Measurements from ENCODE around the gene ADAMTS18.

ADAMTS18 gene

DNA sequence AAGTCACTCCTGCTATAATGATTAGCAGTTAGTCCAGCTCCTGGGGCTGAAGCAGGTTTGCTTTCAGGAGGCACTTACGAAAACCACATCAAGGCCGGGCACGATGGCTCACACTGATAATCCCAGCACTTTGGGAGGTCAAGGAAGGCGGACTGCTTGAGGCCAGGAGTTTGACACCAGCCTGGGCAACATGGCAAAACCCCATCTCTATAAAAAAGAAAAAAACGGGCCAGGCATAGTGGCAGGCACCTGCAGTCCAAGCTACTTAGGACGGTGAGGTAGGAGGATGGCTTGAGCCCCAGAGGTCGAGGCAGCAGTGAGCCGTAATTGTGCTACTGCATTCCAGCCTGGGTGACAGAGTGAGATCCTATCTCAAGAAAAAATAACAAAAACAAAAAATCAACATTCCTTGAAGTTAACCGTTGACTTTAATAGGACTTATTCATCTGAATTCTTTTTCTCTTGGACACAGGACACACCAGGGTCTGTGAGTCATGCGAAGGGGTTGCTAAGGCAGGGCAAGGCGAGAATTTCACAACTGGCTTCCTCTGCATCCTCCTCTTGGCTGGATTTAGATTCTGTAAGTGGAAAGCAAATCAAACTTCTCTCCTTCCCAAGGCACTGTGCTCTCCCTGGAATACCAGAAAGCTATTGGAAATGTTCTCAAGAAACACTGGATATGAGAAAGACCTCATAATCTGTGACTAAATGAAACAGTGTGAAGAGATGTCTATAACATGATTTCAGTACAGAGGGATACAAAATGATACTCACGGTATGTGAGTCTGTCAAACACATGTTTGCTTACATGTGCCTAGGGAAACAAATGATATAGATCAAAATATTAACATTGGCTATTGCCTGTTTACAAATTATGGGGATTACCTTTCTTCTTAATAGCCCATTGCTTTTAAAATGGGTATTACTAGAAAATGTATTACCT is 136.1 kb downstream of the ADAMTS18 start:
- TF ChIP-seq EZH2phosphoT487 (IDR thresholded peaks at IDR 0.05; ENCODE audit: borderline replicate concordance) = no peak
- TF ChIP-seq, protein P1, sequence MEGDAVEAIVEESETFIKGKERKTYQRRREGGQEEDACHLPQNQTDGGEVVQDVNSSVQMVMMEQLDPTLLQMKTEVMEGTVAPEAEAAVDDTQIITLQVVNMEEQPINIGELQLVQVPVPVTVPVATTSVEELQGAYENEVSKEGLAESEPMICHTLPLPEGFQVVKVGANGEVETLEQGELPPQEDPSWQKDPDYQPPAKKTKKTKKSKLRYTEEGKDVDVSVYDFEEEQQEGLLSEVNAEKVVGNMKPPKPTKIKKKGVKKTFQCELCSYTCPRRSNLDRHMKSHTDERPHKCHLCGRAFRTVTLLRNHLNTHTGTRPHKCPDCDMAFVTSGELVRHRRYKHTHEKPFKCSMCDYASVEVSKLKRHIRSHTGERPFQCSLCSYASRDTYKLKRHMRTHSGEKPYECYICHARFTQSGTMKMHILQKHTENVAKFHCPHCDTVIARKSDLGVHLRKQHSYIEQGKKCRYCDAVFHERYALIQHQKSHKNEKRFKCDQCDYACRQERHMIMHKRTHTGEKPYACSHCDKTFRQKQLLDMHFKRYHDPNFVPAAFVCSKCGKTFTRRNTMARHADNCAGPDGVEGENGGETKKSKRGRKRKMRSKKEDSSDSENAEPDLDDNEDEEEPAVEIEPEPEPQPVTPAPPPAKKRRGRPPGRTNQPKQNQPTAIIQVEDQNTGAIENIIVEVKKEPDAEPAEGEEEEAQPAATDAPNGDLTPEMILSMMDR (conservative IDR thresholded peaks at IDR 0.05; ENCODE audit: low read length) = no peak
- H4K20me1 ChIP-seq (ENCODE audit: insufficient read depth, low read length, poor library complexity, severe bottlenecking) = no peaks in the 10 kb centered on the region
- no peaks in the 10 kb centered on the region for H3K36me3 ChIP-seq (ENCODE audit: insufficient read depth, low read length)
- H3K9me2 ChIP-seq (replicated peaks; ENCODE audit: low read depth, low read length) = no peaks in the 10 kb centered on the region
- H3K9ac ChIP-seq (ENCODE audit: low read depth, low read length, poor library complexity, severe bottlenecking) = no peak overlapping the region
- H3K79me2 ChIP-seq (ENCODE audit: insufficient read depth, low read length) = no peaks in the 10 kb centered on the region
- H2AFZ ChIP-seq (ENCODE audit: low read length) = no peak overlapping the region
- H3K9me3 ChIP-seq (ENCODE audit: insufficient read depth, low read depth, low read length) = no peaks in the 10 kb centered on the region
- no peak overlapping the region for H3K4me3 ChIP-seq (ENCODE audit: low read length, poor library complexity, severe bottlenecking)
- H3K4me2 ChIP-seq (ENCODE audit: low read depth, low read length, poor library complexity, severe bottlenecking) = no peak overlapping the region
- H3F3A ChIP-seq (ENCODE audit: low read depth) = no peaks in the 10 kb centered on the region
- H3K4me1 ChIP-seq (ENCODE audit: insufficient read depth, low read length, poor library complexity, severe bottlenecking) = peaks cover 47% of the 10 kb centered on the region
- no peaks in the 10 kb centered on the region for H3K27me3 ChIP-seq (ENCODE audit: insufficient read depth, low read length, poor library complexity, severe bottlenecking)

DNA sequence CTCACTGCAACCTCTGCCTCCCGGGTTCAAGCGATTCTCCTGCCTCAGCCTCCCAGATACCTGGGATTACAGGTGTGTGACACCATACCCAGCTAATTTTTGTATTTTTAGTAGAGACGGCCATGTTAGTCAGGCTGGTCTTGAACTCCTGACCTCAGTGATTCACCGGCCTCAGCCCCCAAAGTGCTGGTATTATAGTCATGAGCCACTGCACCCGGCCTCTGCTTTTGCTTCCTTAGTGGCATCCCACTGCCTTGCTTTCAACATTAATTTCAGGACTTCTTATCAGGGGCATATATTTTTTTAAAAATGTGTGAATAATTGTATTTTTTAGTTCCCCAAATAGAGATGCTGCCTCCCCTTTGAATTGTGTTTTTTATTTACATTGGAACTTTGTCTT is 136.8 kb downstream of the ADAMTS18 start:
- Histone ChIP-seq H3K9ac (ENCODE audit: low read depth, low read length, poor library complexity, severe bottlenecking) (no peak overlapping the region), H3K36me3 (ENCODE audit: insufficient read depth, low read length) (no peaks in the 10 kb centered on the region), H3F3A (ENCODE audit: low read depth) (no peaks in the 10 kb centered on the region), H3K27me3 (ENCODE audit: insufficient read depth, low read length, poor library complexity, severe bottlenecking) (no peaks in the 10 kb centered on the region), H3K4me1 (ENCODE audit: insufficient read depth, low read length, poor library complexity, severe bottlenecking) (peaks cover 42% of the 10 kb centered on the region), H3K4me2 (ENCODE audit: low read depth, low read length, poor library complexity, severe bottlenecking) (no peak overlapping the region), H3K4me3 (ENCODE audit: low read length, poor library complexity, severe bottlenecking) (no peak overlapping the region), H3K79me2 (ENCODE audit: insufficient read depth, low read length) (no peaks in the 10 kb centered on the region), H3K9me3 (ENCODE audit: insufficient read depth, low read depth, low read length) (no peaks in the 10 kb centered on the region), H3K9me2 (replicated peaks; ENCODE audit: low read depth, low read length) (no peaks in the 10 kb centered on the region), H4K20me1 (ENCODE audit: insufficient read depth, low read length, poor library complexity, severe bottlenecking) (no peaks in the 10 kb centered on the region), H2AFZ (ENCODE audit: low read length) (no peak overlapping the region)
- no peak for TF ChIP-seq EZH2phosphoT487 (IDR thresholded peaks at IDR 0.05; ENCODE audit: borderline replicate concordance)
- TF ChIP-seq, protein P1 (conservative IDR thresholded peaks at IDR 0.05; ENCODE audit: low read length) = no peak

DNA sequence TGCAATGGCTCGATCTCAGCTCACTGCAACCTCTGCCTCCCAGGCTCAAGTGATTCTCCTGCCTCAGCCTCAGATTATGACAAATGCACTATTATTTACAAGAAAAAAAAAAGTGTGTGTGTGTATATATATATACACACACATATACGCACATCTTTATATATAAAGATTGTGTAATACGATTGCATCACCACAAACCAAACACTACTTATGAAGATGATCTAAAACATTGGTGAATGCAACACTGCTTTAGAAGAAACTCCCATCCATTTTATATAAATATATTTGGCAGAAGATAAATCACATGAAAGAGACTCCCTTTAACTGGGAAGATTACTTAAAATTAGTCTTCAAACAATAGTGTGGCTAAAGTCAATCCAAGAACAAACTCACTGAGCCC is 138.9 kb downstream of the ADAMTS18 start:
- Histone ChIP-seq H3K36me3 (ENCODE audit: insufficient read depth, low read length) (no peaks in the 10 kb centered on the region), H3K9me2 (replicated peaks; ENCODE audit: low read depth, low read length) (no peaks in the 10 kb centered on the region), H3F3A (ENCODE audit: low read depth) (no peaks in the 10 kb centered on the region), H4K20me1 (ENCODE audit: insufficient read depth, low read length, poor library complexity, severe bottlenecking) (no peaks in the 10 kb centered on the region), H3K9ac (ENCODE audit: low read depth, low read length, poor library complexity, severe bottlenecking) (no peak overlapping the region), H3K4me3 (ENCODE audit: low read length, poor library complexity, severe bottlenecking) (no peak overlapping the region), H3K4me2 (ENCODE audit: low read depth, low read length, poor library complexity, severe bottlenecking) (no peak overlapping the region), H3K9me3 (ENCODE audit: insufficient read depth, low read depth, low read length) (no peaks in the 10 kb centered on the region), H3K27me3 (ENCODE audit: insufficient read depth, low read length, poor library complexity, severe bottlenecking) (no peaks in the 10 kb centered on the region), H2AFZ (ENCODE audit: low read length) (no peak overlapping the region), H3K4me1 (ENCODE audit: insufficient read depth, low read length, poor library complexity, severe bottlenecking) (peaks cover 21% of the 10 kb centered on the region), H3K79me2 (ENCODE audit: insufficient read depth, low read length) (no peaks in the 10 kb centered on the region)
- TF ChIP-seq, protein P1 (conservative IDR thresholded peaks at IDR 0.05; ENCODE audit: low read length) = no peak
- TF ChIP-seq EZH2phosphoT487 (IDR thresholded peaks at IDR 0.05; ENCODE audit: borderline replicate concordance) = no peak
